Astrocyte (in vitro differentiated cells and primary cell): ENCODE results near the gene NFS1.

Source experiments
- EZH2 ChIP-seq: IDR thresholded peaks from 2 replicates; pipeline ENCODE4 v1.6.1; 2012; ENCODE audit warnings: mild to moderate bottlenecking, low read length, inconsistent platforms; ENCODE audit not compliant: insufficient read depth
- TF ChIP-seq, protein P1 (sequence below): IDR thresholded peaks from 2 replicates; pipeline ENCODE4 v1.5.1; 2011; ENCODE audit warnings: low read depth, mild to moderate bottlenecking, inconsistent platforms, low read length, moderate library complexity; ENCODE audit not compliant: insufficient read depth

DNA sequence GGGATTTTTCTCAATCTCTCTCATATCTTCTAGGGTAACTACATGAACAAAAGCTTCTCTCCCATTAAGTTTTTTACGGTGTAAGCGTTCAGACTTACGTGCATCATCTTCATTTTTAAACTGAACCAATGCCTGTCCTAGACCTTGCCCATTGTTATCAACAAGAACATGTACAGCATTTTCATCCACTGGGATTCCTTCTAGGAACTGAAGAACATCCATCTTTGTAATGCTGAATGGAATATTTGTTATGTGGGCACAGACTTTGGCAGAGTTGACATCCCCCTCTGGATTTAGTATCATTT lies 45.8 kb downstream of the NFS1 start:
- TF ChIP-seq, protein P1, sequence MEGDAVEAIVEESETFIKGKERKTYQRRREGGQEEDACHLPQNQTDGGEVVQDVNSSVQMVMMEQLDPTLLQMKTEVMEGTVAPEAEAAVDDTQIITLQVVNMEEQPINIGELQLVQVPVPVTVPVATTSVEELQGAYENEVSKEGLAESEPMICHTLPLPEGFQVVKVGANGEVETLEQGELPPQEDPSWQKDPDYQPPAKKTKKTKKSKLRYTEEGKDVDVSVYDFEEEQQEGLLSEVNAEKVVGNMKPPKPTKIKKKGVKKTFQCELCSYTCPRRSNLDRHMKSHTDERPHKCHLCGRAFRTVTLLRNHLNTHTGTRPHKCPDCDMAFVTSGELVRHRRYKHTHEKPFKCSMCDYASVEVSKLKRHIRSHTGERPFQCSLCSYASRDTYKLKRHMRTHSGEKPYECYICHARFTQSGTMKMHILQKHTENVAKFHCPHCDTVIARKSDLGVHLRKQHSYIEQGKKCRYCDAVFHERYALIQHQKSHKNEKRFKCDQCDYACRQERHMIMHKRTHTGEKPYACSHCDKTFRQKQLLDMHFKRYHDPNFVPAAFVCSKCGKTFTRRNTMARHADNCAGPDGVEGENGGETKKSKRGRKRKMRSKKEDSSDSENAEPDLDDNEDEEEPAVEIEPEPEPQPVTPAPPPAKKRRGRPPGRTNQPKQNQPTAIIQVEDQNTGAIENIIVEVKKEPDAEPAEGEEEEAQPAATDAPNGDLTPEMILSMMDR, result no peak
- no peak for TF ChIP-seq EZH2
